Measurements from ENCODE around the gene MME.

Gene MME

DNA sequence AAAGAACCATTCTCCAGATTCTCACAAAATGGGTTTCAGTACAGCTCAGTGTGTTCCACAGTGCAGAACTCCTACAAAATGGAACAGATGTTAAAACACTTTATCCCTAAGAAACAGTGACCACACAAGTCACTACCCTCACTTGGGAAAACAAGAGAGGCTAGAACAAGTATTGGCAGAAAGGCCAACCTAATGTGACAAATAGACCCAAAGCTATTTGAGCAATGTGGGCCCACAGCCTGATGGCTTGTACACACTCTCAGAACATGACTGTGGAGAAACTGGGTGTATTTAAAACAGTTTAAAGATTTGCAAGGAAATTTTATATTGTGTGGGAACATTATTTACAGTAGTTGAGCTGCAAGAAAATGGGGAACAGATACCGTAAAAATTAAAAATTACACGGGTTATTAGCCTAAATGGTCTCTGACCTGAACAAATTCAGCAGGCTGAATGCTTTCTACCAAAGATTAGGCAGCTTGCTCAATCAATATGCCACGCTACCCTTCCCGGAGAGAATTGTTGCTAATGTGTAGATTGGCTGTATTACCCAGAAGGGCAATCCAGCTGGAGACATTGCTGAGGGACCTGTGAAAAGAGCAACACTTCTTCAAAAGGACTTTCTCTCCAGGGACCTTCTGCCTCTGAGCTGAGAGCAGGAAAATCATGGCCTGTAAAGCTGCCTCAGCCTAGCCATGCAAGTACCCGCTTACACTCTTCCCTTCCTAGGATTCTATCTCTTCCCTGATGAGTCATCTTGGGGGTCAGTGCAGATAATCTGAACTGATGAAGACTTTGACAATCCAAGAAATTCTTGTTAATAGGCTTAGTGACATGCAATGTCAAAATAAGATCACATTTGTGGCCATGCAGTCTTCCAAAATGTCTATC is 116.3 kb downstream of the MME start:
- Histone ChIP-seq H3K4ac (ENCODE audit: low read depth in 1 of 2, low read length in 2 of 2) (no peak overlapping the region), H3K27me3 (ENCODE audit: control insufficient read depth in 1 of 2, insufficient read depth in 1 of 2, low read length in 2 of 2) (no peaks in the 10 kb centered on the region), H2AK5ac (ENCODE audit: low read length, severe bottlenecking) (no peak overlapping the region), H3K4me1 (ENCODE audit: control insufficient read depth, insufficient read depth, low read depth, low read length) (no peaks in the 10 kb centered on the region), H3K4me3 (ENCODE audit: insufficient read depth in 1 of 2, low read depth in 1 of 2, low read length in 2 of 2) (no peak overlapping the region), H4K8ac (ENCODE audit: low read length) (no peak overlapping the region), H3K14ac (ENCODE audit: low read length in 2 of 2) (no peak overlapping the region), H4K91ac (ENCODE audit: low read length) (no peak overlapping the region), H3K4me2 (ENCODE audit: low read length, poor library complexity, severe bottlenecking) (no peak overlapping the region), H3K18ac (ENCODE audit: low read depth in 1 of 2, low read length in 2 of 2) (no peak overlapping the region), H3K9me3 (ENCODE audit: control insufficient read depth, low read length) (no peaks in the 10 kb centered on the region), H2BK12ac (ENCODE audit: low read length in 2 of 2) (peak overlapping the region in 1 of 2 experiments; percentile 43), H2BK15ac (ENCODE audit: low read depth, poor library complexity, severe bottlenecking) (no peak overlapping the region), H2AFZ (ENCODE audit: low read depth, low read length) (peak overlapping the region; percentile 32), H3K23ac (ENCODE audit: low read length in 2 of 2) (no peak overlapping the region), H3K36me3 (ENCODE audit: control insufficient read depth in 1 of 2, insufficient read depth in 2 of 2, low read depth in 1 of 2, low read length in 2 of 2) (no peaks in the 10 kb centered on the region), H3K9ac (ENCODE audit: low read length) (no peak overlapping the region), H3K27ac (ENCODE audit: low read length, poor library complexity, severe bottlenecking) (no peak overlapping the region), H3K79me1 (replicated peaks; ENCODE audit: low read length, poor library complexity, severe bottlenecking) (no peaks in the 10 kb centered on the region), H2BK120ac (ENCODE audit: low read depth, low read length) (no peak overlapping the region), H2BK5ac (ENCODE audit: low read depth, low read length, poor library complexity, severe bottlenecking) (no peak overlapping the region)
- WGBS: 95% methylated on average over 5 of the region's 5 CpGs
- DNase-seq: no peak

DNA sequence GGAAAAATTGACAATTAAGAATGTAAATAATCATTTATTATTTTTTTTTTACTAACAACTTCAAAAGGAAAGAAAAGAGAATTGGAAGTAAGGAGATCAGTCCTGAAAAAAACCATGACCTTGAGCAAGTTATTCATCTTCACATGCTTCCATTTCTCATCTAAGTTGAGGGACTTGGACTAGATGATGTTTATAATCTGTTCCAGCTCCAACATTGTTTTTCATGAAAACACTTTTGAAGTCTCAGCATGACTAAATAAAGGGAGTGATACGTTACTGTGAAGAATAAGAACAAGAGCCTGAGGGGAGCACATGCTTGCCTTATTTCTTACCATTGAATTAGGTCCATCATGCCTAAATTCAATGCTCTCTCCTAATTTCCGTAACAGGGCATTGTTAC is 117.7 kb downstream of the MME start:
- Histone ChIP-seq H3K27me3 (ENCODE audit: control insufficient read depth in 1 of 2, insufficient read depth in 1 of 2, low read length in 2 of 2) (no peaks in the 10 kb centered on the region), H3K79me1 (replicated peaks; ENCODE audit: low read length, poor library complexity, severe bottlenecking) (no peaks in the 10 kb centered on the region), H3K4me2 (ENCODE audit: low read length, poor library complexity, severe bottlenecking) (no peak overlapping the region), H2BK5ac (ENCODE audit: low read depth, low read length, poor library complexity, severe bottlenecking) (no peak overlapping the region), H3K9me3 (ENCODE audit: control insufficient read depth, low read length) (no peaks in the 10 kb centered on the region), H3K14ac (ENCODE audit: low read length in 2 of 2) (no peak overlapping the region), H3K4me1 (ENCODE audit: control insufficient read depth, insufficient read depth, low read depth, low read length) (no peaks in the 10 kb centered on the region), H2BK120ac (ENCODE audit: low read depth, low read length) (no peak overlapping the region), H3K27ac (ENCODE audit: low read length, poor library complexity, severe bottlenecking) (no peak overlapping the region), H3K9ac (ENCODE audit: low read length) (no peak overlapping the region), H2BK12ac (ENCODE audit: low read length in 2 of 2) (no peak overlapping the region), H3K23ac (ENCODE audit: low read length in 2 of 2) (no peak overlapping the region), H3K36me3 (ENCODE audit: control insufficient read depth in 1 of 2, insufficient read depth in 2 of 2, low read depth in 1 of 2, low read length in 2 of 2) (no peaks in the 10 kb centered on the region), H3K18ac (ENCODE audit: low read depth in 1 of 2, low read length in 2 of 2) (no peak overlapping the region), H4K91ac (ENCODE audit: low read length) (no peak overlapping the region), H3K4ac (ENCODE audit: low read depth in 1 of 2, low read length in 2 of 2) (no peak overlapping the region), H2AK5ac (ENCODE audit: low read length, severe bottlenecking) (no peak overlapping the region), H4K8ac (ENCODE audit: low read length) (no peak overlapping the region), H2BK15ac (ENCODE audit: low read depth, poor library complexity, severe bottlenecking) (no peak overlapping the region), H2AFZ (ENCODE audit: low read depth, low read length) (no peak overlapping the region), H3K4me3 (ENCODE audit: insufficient read depth in 1 of 2, low read depth in 1 of 2, low read length in 2 of 2) (no peak overlapping the region)
- DNase-seq: no peak
- WGBS: 97% methylated on average over 2 of the region's 2 CpGs

DNA sequence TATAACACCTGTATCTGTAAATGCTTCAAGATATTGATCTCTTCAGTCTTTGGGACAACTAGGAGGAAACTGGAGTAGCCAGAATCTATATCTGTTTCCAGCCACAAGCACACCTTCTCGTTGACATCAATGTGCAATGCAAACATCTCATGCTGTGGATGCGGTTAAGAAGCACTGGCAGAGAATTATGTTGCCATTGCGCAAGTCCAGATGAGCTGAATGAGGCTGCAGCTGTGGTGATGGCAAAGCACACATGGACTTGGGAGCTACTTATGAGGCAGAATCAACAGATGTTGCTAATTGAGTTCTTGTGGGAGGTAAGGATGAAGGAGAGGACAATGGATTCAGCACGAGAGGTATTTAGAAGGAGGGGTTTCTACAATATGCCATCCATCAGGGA is 122.5 kb downstream of the MME start:
- Histone ChIP-seq H3K9me3 (ENCODE audit: control insufficient read depth, low read length) (no peaks in the 10 kb centered on the region), H2BK120ac (ENCODE audit: low read depth, low read length) (no peak overlapping the region), H2BK12ac (ENCODE audit: low read length in 2 of 2) (no peak overlapping the region), H3K27me3 (ENCODE audit: control insufficient read depth in 1 of 2, insufficient read depth in 1 of 2, low read length in 2 of 2) (no peaks in the 10 kb centered on the region), H4K8ac (ENCODE audit: low read length) (no peak overlapping the region), H3K4ac (ENCODE audit: low read depth in 1 of 2, low read length in 2 of 2) (no peak overlapping the region), H2AFZ (ENCODE audit: low read depth, low read length) (no peak overlapping the region), H2AK5ac (ENCODE audit: low read length, severe bottlenecking) (no peak overlapping the region), H3K4me3 (ENCODE audit: insufficient read depth in 1 of 2, low read depth in 1 of 2, low read length in 2 of 2) (no peak overlapping the region), H3K23ac (ENCODE audit: low read length in 2 of 2) (no peak overlapping the region), H3K18ac (ENCODE audit: low read depth in 1 of 2, low read length in 2 of 2) (no peak overlapping the region), H4K91ac (ENCODE audit: low read length) (no peak overlapping the region), H3K9ac (ENCODE audit: low read length) (no peak overlapping the region), H3K79me1 (replicated peaks; ENCODE audit: low read length, poor library complexity, severe bottlenecking) (no peaks in the 10 kb centered on the region), H3K14ac (ENCODE audit: low read length in 2 of 2) (no peak overlapping the region), H2BK5ac (ENCODE audit: low read depth, low read length, poor library complexity, severe bottlenecking) (no peak overlapping the region), H2BK15ac (ENCODE audit: low read depth, poor library complexity, severe bottlenecking) (no peak overlapping the region), H3K4me1 (ENCODE audit: control insufficient read depth, insufficient read depth, low read depth, low read length) (no peaks in the 10 kb centered on the region), H3K36me3 (ENCODE audit: control insufficient read depth in 1 of 2, insufficient read depth in 2 of 2, low read depth in 1 of 2, low read length in 2 of 2) (no peaks in the 10 kb centered on the region), H3K4me2 (ENCODE audit: low read length, poor library complexity, severe bottlenecking) (no peak overlapping the region), H3K27ac (ENCODE audit: low read length, poor library complexity, severe bottlenecking) (no peak overlapping the region)
- DNase-seq: peak; percentile 18
- WGBS: 75% methylated on average over 4 of the region's 4 CpGs

DNA sequence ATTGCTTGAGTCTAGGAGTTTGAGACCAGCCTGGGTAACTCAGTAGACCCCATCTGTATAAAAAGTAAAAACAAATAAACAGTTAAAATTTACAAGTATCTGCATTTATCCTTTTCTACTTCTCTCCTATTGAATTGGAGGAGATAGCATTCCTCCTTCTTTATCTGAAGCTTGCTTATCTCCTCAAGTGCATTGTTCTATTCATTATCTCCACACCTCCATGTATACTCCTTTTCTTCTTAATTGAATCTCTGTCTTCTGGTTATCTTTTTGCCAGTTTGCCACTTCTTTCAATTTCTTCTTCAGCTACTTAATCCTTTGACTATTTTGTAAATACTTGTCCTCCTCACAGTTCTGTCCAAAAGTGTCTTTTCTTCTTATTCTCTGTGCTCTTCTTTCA is 124.7 kb downstream of the MME start:
- Histone ChIP-seq H2AK5ac (ENCODE audit: low read length, severe bottlenecking) (no peak overlapping the region), H3K18ac (ENCODE audit: low read depth in 1 of 2, low read length in 2 of 2) (no peak overlapping the region), H3K4me2 (ENCODE audit: low read length, poor library complexity, severe bottlenecking) (no peak overlapping the region), H3K9ac (ENCODE audit: low read length) (no peak overlapping the region), H3K4ac (ENCODE audit: low read depth in 1 of 2, low read length in 2 of 2) (no peak overlapping the region), H2BK12ac (ENCODE audit: low read length in 2 of 2) (no peak overlapping the region), H2AFZ (ENCODE audit: low read depth, low read length) (no peak overlapping the region), H4K91ac (ENCODE audit: low read length) (no peak overlapping the region), H3K36me3 (ENCODE audit: control insufficient read depth in 1 of 2, insufficient read depth in 2 of 2, low read depth in 1 of 2, low read length in 2 of 2) (no peaks in the 10 kb centered on the region), H3K4me3 (ENCODE audit: insufficient read depth in 1 of 2, low read depth in 1 of 2, low read length in 2 of 2) (no peak overlapping the region), H2BK15ac (ENCODE audit: low read depth, poor library complexity, severe bottlenecking) (no peak overlapping the region), H2BK5ac (ENCODE audit: low read depth, low read length, poor library complexity, severe bottlenecking) (no peak overlapping the region), H3K27me3 (ENCODE audit: control insufficient read depth in 1 of 2, insufficient read depth in 1 of 2, low read length in 2 of 2) (no peaks in the 10 kb centered on the region), H3K14ac (ENCODE audit: low read length in 2 of 2) (no peak overlapping the region), H3K79me1 (replicated peaks; ENCODE audit: low read length, poor library complexity, severe bottlenecking) (no peaks in the 10 kb centered on the region), H2BK120ac (ENCODE audit: low read depth, low read length) (no peak overlapping the region), H3K4me1 (ENCODE audit: control insufficient read depth, insufficient read depth, low read depth, low read length) (no peaks in the 10 kb centered on the region), H4K8ac (ENCODE audit: low read length) (no peak overlapping the region), H3K27ac (ENCODE audit: low read length, poor library complexity, severe bottlenecking) (no peak overlapping the region), H3K23ac (ENCODE audit: low read length in 2 of 2) (no peak overlapping the region), H3K9me3 (ENCODE audit: control insufficient read depth, low read length) (no peaks in the 10 kb centered on the region)
- no peak for DNase-seq

Data from mesenchymal stem cell (in vitro differentiated cells and primary cell).